Nucleus accumbens (tissue), 56 donors: ENCODE results near the gene TNFRSF18.
"Not testable (repeated sequence)": the region's sequence is repeated elsewhere in the genome, so short reads cannot be mapped to it uniquely, and the experiment has no call there.

Source experiments
- DNase-seq, 56 donors: peaks; one replicate each; lab custom pipeline; 2025; lab: John Stamatoyannopoulos, UW

The TNFRSF18 gene

GRCh38 chr1:1181129-1181937, 25.1 kb downstream of the TNFRSF18 start:
- no peak for DNase-seq

GRCh38 chr1:1179983-1180861, 26.2 kb downstream of the TNFRSF18 start:
- DNase-seq: no peak

GRCh38 chr1:1179346-1179982, 26.9 kb downstream of the TNFRSF18 start:
- DNase-seq: no peak

GRCh38 chr1:1178794-1179331, 27.5 kb downstream of the TNFRSF18 start:
- DNase-seq: no peak

- DNase-seq: no peak
Measured at GRCh38 chr1:1177452-1178206, 28.8 kb downstream of the TNFRSF18 start.

GRCh38 chr1:1176931-1177330, 29.5 kb downstream of the TNFRSF18 start:
- no peak for DNase-seq

- DNase-seq: not testable (repeated sequence)
Measured at GRCh38 chr1:1176063-1176761, 30.2 kb downstream of the TNFRSF18 start.

- DNase-seq: no peak
Measured at GRCh38 chr1:1175221-1176062, 30.9 kb downstream of the TNFRSF18 start.

- no peak for DNase-seq
Measured at GRCh38 chr1:1173793-1174415, 32.5 kb downstream of the TNFRSF18 start, which contains the start of gene TTLL10. Gene TTLL10, plus strand, starts transcription at chr1:1173880. Its CDS starts 5,336 bp downstream, at chr1:1179216.

GRCh38 chr1:1173061-1173792, 33.2 kb downstream of the TNFRSF18 start:
- DNase-seq: no peak

- DNase-seq: no peak
Measured at GRCh38 chr1:1171546-1172340, 34.6 kb downstream of the TNFRSF18 start.

GRCh38 chr1:1171161-1171545, 35.2 kb downstream of the TNFRSF18 start:
- no peak for DNase-seq

GRCh38 chr1:1170215-1171091, 35.9 kb downstream of the TNFRSF18 start:
- no peak for DNase-seq

- DNase-seq: no peak
Measured at GRCh38 chr1:1169429-1170214, 36.8 kb downstream of the TNFRSF18 start.
